Neural progenitor cell (in vitro differentiated cells): ENCODE measurements around the gene APOBEC3A.

Source experiments
- EZH2 ChIP-seq: fragments of 200-600 bp; sonication (generic); IDR thresholded peaks from 2 replicates; pipeline ENCODE4 v1.6.1; 2017; ENCODE audit warnings: antibody characterized with exemption, mild to moderate bottlenecking, moderate library complexity
- EZH2phosphoT487 ChIP-seq: fragments of 200-600 bp; sonication (generic); IDR thresholded peaks from 2 replicates; pipeline ENCODE4 v1.6.1; 2017; ENCODE audit warnings: antibody characterized with exemption
- TF ChIP-seq, protein P1 (sequence below): fragments of 200-600 bp; sonication (generic); IDR thresholded peaks from 2 replicates; pipeline ENCODE4 v1.5.1; 2017; ENCODE audit warnings: antibody characterized with exemption, mild to moderate bottlenecking

DNA sequence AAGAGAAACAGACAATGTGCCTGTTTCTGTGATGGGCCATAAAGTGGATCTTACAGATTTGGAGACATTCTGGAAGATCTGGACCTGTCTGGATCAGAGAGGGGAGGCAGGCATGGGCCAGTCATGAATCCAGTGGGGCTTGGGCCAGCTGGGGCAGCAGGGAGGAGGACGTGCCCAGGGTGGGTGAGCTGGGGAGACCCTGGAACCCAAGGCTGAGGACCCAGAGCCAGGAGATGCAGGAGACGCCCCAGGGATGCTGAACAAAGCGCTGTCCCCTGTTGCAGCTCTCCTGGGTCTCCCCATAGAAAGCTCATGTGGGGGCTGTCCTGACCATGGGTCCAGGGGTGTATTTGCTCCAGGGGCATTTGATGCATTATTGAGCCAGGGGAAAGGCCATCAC lies 1.5 kb upstream of the APOBEC3A start:
- TF ChIP-seq, protein P1, sequence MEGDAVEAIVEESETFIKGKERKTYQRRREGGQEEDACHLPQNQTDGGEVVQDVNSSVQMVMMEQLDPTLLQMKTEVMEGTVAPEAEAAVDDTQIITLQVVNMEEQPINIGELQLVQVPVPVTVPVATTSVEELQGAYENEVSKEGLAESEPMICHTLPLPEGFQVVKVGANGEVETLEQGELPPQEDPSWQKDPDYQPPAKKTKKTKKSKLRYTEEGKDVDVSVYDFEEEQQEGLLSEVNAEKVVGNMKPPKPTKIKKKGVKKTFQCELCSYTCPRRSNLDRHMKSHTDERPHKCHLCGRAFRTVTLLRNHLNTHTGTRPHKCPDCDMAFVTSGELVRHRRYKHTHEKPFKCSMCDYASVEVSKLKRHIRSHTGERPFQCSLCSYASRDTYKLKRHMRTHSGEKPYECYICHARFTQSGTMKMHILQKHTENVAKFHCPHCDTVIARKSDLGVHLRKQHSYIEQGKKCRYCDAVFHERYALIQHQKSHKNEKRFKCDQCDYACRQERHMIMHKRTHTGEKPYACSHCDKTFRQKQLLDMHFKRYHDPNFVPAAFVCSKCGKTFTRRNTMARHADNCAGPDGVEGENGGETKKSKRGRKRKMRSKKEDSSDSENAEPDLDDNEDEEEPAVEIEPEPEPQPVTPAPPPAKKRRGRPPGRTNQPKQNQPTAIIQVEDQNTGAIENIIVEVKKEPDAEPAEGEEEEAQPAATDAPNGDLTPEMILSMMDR = no peak
- no peak for TF ChIP-seq EZH2phosphoT487
- TF ChIP-seq EZH2 = no peak
